Small intestine (tissue), 7 donors: ENCODE results near the gene CINP. TPM values are rescaled to one million over a fixed set of nuclear protein-coding genes. Genes with fewer than 3 reads are reported as not detected.
A peak's percentile ranks its signal among the peaks of the same experiment; 100 is the strongest.

Experiments used
- DNase-seq, 2 donors: peaks; one replicate each; pipeline versions ENCODE4 v3.0.0 to v3.0.0-alpha.2; 2013
- FAIRE-seq: peaks from 2 replicates; lab custom pipeline; 2012; peaks lifted over from hg19 to GRCh38; lab: Jason Lieb, UNC
- H3K27ac ChIP-seq, 3 donors: one replicate each; pipeline ENCODE4 v1.5.1; 2013; ENCODE audit warnings: low read length in 2 of 3, mild to moderate bottlenecking in 2 of 3, control low read depth in 1 of 3, inconsistent platforms in 1 of 3, low read depth in 1 of 3, moderate library complexity in 1 of 3
- H3K27me3 ChIP-seq, 3 donors: one replicate each; pipeline ENCODE4 v1.6.1; 2013; ENCODE audit warnings: low read length in 3 of 3, inconsistent platforms in 1 of 3; ENCODE audit not compliant: control insufficient read depth in 3 of 3, insufficient read depth in 3 of 3
- H3K36me3 ChIP-seq, 3 donors: one replicate each; pipeline ENCODE4 v1.6.1; 2013; ENCODE audit warnings: low read length in 3 of 3, inconsistent platforms in 1 of 3, low read depth in 1 of 3, mild to moderate bottlenecking in 1 of 3, moderate library complexity in 1 of 3; ENCODE audit not compliant: control insufficient read depth in 3 of 3, insufficient read depth in 2 of 3
- H3K4me1 ChIP-seq, 3 donors: one replicate each; pipeline ENCODE4 v1.6.1; 2013; ENCODE audit warnings: low read length in 2 of 3, inconsistent platforms in 1 of 3, low read depth in 1 of 3, mild to moderate bottlenecking in 1 of 3, moderate library complexity in 1 of 3; ENCODE audit not compliant: control insufficient read depth in 3 of 3, insufficient read depth in 2 of 3
- H3K4me3 ChIP-seq, 3 donors: one replicate each; pipeline ENCODE4 v1.5.1; 2013; ENCODE audit warnings: low read length in 3 of 3, control low read depth in 1 of 3, inconsistent platforms in 1 of 3, low read depth in 1 of 3, mild to moderate bottlenecking in 1 of 3, moderate library complexity in 1 of 3
- H3K9me3 ChIP-seq, 2 donors: one replicate each; pipeline ENCODE4 v1.6.1; 2013; ENCODE audit warnings: low read depth in 1 of 2, low read length in 1 of 2; ENCODE audit not compliant: control insufficient read depth in 2 of 2, insufficient read depth in 1 of 2
- WGBS, 3 donors: extraction: QIAGEN DNeasy Blood & Tissue Kit; methylation state at CpG; one replicate each; pipeline ENCODE4 v1.1.7; 2013; 5-methylcytosine and 5-hydroxymethylcytosine counted together
- polyA plus RNA-seq, 4 donors: library from polyadenylated mRNA; stranded (reverse) in 3 of 4; unstranded in 1 of 4; fragments of 200-250 nt in 3 of 4; fragments of 120-200 nt in 1 of 4; gene quantifications; one replicate each; pipeline versions ENCODE4 v1.2.1 to v1.2.3, GENCODE V29; 2013
- donor health status: healthy with polysubstance abuse.
- donor health status: control.
- donor health status: control.
- donor health status: Bipolar disorder and iron deficiency.
- donor health status: healthy.

Gene CINP
- polyA plus RNA-seq, 4 donors = 30.9 to 39.7 (median 36.1) TPM

GRCh38 chr14:102390064-102390855 lies 27.6 kb upstream of the CINP start:
- DNase-seq = peak in 1 of 2 donors; percentile 12
- FAIRE-seq = no peak
- Histone ChIP-seq H3K27me3 (no peaks in the 10 kb centered on the region), H3K36me3 (peaks cover 0 to 9% (median 0%) of the 10 kb centered on the region in 3 donors), H3K4me3 (no peak overlapping the region), H3K9me3 (no peaks in the 10 kb centered on the region), H3K27ac (peak overlapping the region in 1 of 3 donors; percentile 31), H3K4me1 (no peaks in the 10 kb centered on the region)
- WGBS, 3 donors = 43 to 57% (median 51%) methylated on average over 2 of the region's 2 CpGs

DNA sequence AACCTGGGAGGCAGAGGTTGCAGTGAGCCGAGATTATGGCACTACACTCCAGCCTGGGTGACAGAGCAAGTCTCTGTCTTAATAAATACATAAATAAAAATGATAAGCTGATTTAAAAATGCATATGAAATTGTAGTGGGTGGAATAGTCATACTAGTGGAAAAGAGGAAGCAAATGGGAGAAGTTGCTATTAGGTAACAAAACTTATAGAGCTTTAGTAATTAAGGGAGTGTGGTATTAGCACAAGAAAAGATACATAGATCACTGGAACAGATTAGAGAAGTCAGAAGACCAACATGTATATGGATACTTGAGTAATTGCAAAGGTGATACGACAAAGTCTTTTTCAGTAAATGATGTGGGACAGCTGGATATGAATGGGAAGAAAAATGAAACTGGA lies 26.6 kb upstream of the CINP start:
- Histone ChIP-seq H3K4me1 (no peaks in the 10 kb centered on the region), H3K36me3 (peaks cover 0 to 9% (median 0%) of the 10 kb centered on the region in 3 donors), H3K4me3 (no peak overlapping the region), H3K9me3 (no peaks in the 10 kb centered on the region), H3K27me3 (no peaks in the 10 kb centered on the region), H3K27ac (no peak overlapping the region)
- FAIRE-seq (no peak), DNase-seq (no peak)
- WGBS, 3 donors = 85 to 94% (median 88%) methylated on average over 2 of the region's 2 CpGs

DNA sequence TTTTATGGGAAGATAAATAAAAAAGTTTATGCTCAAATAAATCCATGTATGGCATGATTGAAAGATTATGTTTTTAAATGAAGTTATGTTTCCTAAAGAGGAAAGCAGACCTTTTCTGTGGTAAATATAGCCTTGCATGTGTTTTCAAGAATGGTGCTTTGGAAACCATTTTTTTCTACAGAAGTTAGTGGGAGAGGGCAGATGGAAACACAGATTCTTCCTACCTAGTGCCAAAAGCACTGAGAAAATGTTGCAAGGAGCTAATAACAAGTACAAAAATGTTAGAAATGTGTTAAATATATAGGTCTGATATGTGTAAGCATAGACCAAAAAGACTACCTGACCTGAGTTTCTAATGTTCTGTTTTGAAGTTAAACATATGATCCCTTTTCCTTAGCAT lies 24.4 kb upstream of the CINP start:
- Histone ChIP-seq H3K36me3 (peaks cover 0 to 7% (median 0%) of the 10 kb centered on the region in 3 donors), H3K9me3 (no peaks in the 10 kb centered on the region), H3K4me1 (no peaks in the 10 kb centered on the region), H3K4me3 (no peak overlapping the region), H3K27ac (no peak overlapping the region), H3K27me3 (no peaks in the 10 kb centered on the region)
- DNase-seq (no peak), FAIRE-seq (no peak)

- Histone ChIP-seq H3K36me3 (peaks cover 0 to 11% (median 0%) of the 10 kb centered on the region in 3 donors), H3K27ac (no peak overlapping the region), H3K4me3 (no peak overlapping the region), H3K27me3 (no peaks in the 10 kb centered on the region), H3K4me1 (no peaks in the 10 kb centered on the region), H3K9me3 (no peaks in the 10 kb centered on the region)
- 94 to 97% (median 95%) methylated on average over 9 of the region's 9 CpGs for WGBS, 3 donors
- DNase-seq (no peak), FAIRE-seq (no peak)
These were observed 16.1 kb upstream of the CINP start for GRCh38 chr14:102378830-102379229.

DNA sequence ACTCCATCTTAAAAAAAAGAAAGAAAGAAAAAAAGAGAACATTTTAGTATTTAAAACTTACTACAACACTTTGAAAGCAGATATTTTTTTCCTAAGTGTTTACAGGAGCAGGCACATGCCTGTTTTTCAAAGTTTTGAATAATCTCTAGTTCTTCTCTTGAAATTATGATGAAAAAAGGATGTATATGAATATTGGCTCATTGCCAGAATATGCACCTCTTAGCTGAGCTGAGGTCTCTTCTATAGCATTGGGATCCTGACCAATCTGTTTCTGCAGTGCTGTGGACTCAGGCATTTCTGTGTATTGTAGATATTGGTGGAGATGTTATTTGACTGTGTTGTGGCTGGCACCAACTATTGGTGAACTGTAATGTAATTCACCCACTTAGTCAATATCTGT lies 15.0 kb upstream of the CINP start:
- H3K36me3 ChIP-seq = peaks cover 0 to 11% (median 0%) of the 10 kb centered on the region in 3 donors
- no peaks in the 10 kb centered on the region for H3K9me3 ChIP-seq
- DNase-seq (no peak), FAIRE-seq (no peak)
- H3K27ac ChIP-seq = no peak overlapping the region
- H3K4me3 ChIP-seq = no peak overlapping the region
- H3K4me1 ChIP-seq = no peaks in the 10 kb centered on the region
- H3K27me3 ChIP-seq = no peaks in the 10 kb centered on the region

- FAIRE-seq = no peak
- no peak overlapping the region for H3K4me3 ChIP-seq
- WGBS, 3 donors = 89 to 95% (median 94%) methylated on average over 5 of the region's 5 CpGs
These were observed 12.4 kb upstream of the CINP start for GRCh38 chr14:102375119-102375518.

DNA sequence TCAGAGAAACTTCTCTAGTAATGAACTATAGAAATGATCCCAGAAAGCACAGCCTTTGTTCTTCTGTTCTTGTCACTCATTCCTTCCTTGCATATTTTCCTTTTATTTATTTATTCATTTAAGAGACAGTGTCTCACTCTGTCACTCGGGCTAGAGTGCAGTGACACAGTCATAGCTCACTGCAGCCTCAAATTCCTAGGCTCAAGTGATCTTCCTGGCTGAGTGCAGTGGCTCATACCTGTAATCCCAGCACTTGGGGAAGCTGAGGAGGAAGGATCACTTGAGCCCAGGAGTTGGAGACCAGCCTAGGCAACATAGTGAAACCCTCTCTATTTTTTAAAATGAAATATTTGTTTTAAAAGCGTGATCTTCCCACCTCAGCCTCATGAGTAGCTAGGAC lies 11.6 kb upstream of the CINP start:
- no peak for FAIRE-seq

More at GRCh38 chr14:102375119-102375518, 12.4 kb upstream of the CINP start:
- H3K27me3 ChIP-seq = no peaks in the 10 kb centered on the region
- DNase-seq = no peak
- H3K27ac ChIP-seq = no peak overlapping the region
- H3K4me1 ChIP-seq = no peaks in the 10 kb centered on the region
- H3K9me3 ChIP-seq = no peaks in the 10 kb centered on the region
- H3K36me3 ChIP-seq = peaks cover 0 to 13% (median 2%) of the 10 kb centered on the region in 3 donors

GRCh38 chr14:102373110-102373509 lies 10.4 kb upstream of the CINP start:
- peaks cover 0 to 13% (median 2%) of the 10 kb centered on the region in 3 donors for H3K36me3 ChIP-seq
- no peaks in the 10 kb centered on the region for H3K27me3 ChIP-seq
- H3K9me3 ChIP-seq = no peaks in the 10 kb centered on the region
- H3K4me1 ChIP-seq = no peaks in the 10 kb centered on the region
- no peak overlapping the region for H3K4me3 ChIP-seq
- no peak overlapping the region for H3K27ac ChIP-seq
- DNase-seq (no peak), FAIRE-seq (no peak)
- 77 to 90% (median 80%) methylated on average over 3 of the region's 3 CpGs for WGBS, 3 donors

More for the DNA sequence above, 11.6 kb upstream of the CINP start:
- no peak overlapping the region for H3K27ac ChIP-seq
- no peak for DNase-seq
- H3K4me3 ChIP-seq = no peak overlapping the region
- H3K27me3 ChIP-seq = no peaks in the 10 kb centered on the region
- peaks cover 0 to 13% (median 2%) of the 10 kb centered on the region in 3 donors for H3K36me3 ChIP-seq
- no peaks in the 10 kb centered on the region for H3K9me3 ChIP-seq
- 85 to 90% (median 89%) methylated on average over 2 of the region's 2 CpGs for WGBS, 3 donors
- H3K4me1 ChIP-seq = no peaks in the 10 kb centered on the region
